ENCODE data around the gene LYPD6.

GRCh38 chr2:149389506-149390167 is 59.2 kb downstream of the LYPD6 start:
- TF ChIP-seq CTCF (IDR thresholded peaks at IDR 0.05) = no peak
- no peak for TF ChIP-seq EZH2 (IDR thresholded peaks at IDR 0.05; ENCODE audit: borderline replicate concordance, insufficient read depth, low read depth, low read length, poor library complexity, severe bottlenecking)
